ENCODE results near the gene NAALADL1. TPM values are rescaled to one million over a fixed set of nuclear protein-coding genes. Genes with fewer than 3 reads are reported as not detected.

The NAALADL1 gene
- total and polyA plus RNA-seq, 9 of the 15 experiments (the other 6 are each of a cell fraction or from before 2014, with no cell fraction given): 0.06 to 0.72 (median 0.22) TPM; not detected in 4

- no peak for TF ChIP-seq VEZF1 (CRISPR knock-in tag; IDR thresholded peaks at IDR 0.05)
- peak; percentile 88 for TF ChIP-seq BCOR (IDR thresholded peaks at IDR 0.05)
- no peak for TF ChIP-seq HEY1 (CRISPR knock-in tag; IDR thresholded peaks at IDR 0.05; ENCODE audit: borderline replicate concordance)
- TF ChIP-seq ZNF584 (CRISPR knock-in tag; IDR thresholded peaks at IDR 0.05; ENCODE audit: low read depth): 0 out of 2 replicates have a peak, but pooled peaks have one; percentile 6
- no peak for TF ChIP-seq ARID3B (CRISPR knock-in tag; IDR thresholded peaks at IDR 0.05; ENCODE audit: borderline replicate concordance)
- no peak for TF ChIP-seq ZNF668 (CRISPR knock-in tag; IDR thresholded peaks at IDR 0.05)
- no peak for TF ChIP-seq ZNF282 (CRISPR knock-in tag; IDR thresholded peaks at IDR 0.05)
- peak; percentile 90; the same call in 1 of the 2 replicates for TF ChIP-seq FOXK1 (CRISPR knock-in tag; IDR thresholded peaks at IDR 0.05; ENCODE audit: borderline replicate concordance)
- TF ChIP-seq ZNF121 (CRISPR knock-in tag; conservative IDR thresholded peaks at IDR 0.05): peak; percentile 100
- no peak for TF ChIP-seq ZNF274 (IDR thresholded peaks at IDR 0.05; ENCODE audit: borderline replicate concordance, low read depth, low read length)
- TF ChIP-seq LARP7 (IDR thresholded peaks at IDR 0.05): no peak
- no peak for TF ChIP-seq IRF2 (CRISPR knock-in tag; IDR thresholded peaks at IDR 0.05)
- TF ChIP-seq SP2 (IDR thresholded peaks at IDR 0.05; ENCODE audit: extremely low read depth, low read depth, low read length, poor library complexity, severe bottlenecking): no peak
- no peak for TF ChIP-seq ZNF740 (CRISPR knock-in tag; IDR thresholded peaks at IDR 0.05)
- TF ChIP-seq ZNF740 (tag; IDR thresholded peaks at IDR 0.05): no peak
- TF ChIP-seq MYBL2 (IDR thresholded peaks at IDR 0.05; ENCODE audit: low read depth): no peak
- no peak for TF ChIP-seq MYBL2 (CRISPR knock-in tag; IDR thresholded peaks at IDR 0.05; ENCODE audit: borderline replicate concordance)
- no peak for TF ChIP-seq ZNF696 (CRISPR knock-in tag; conservative IDR thresholded peaks at IDR 0.05)
- TF ChIP-seq ELF4 (CRISPR knock-in tag; IDR thresholded peaks at IDR 0.05): no peak
- no peak for TF ChIP-seq ETV1 (tag; conservative IDR thresholded peaks at IDR 0.05; ENCODE audit: low read depth)
- no peak for TF ChIP-seq SMAD3 (CRISPR knock-in tag; conservative IDR thresholded peaks at IDR 0.05)
- peak; percentile 68 for TF ChIP-seq RBM25 (IDR thresholded peaks at IDR 0.05; ENCODE audit: low read depth, low read length, severe bottlenecking)
- no peak for TF ChIP-seq TOE1 (IDR thresholded peaks at IDR 0.05; ENCODE audit: borderline replicate concordance)
- TF ChIP-seq TOE1 (CRISPR knock-in tag; IDR thresholded peaks at IDR 0.05; ENCODE audit: borderline replicate concordance, low read depth): no peak
- TF ChIP-seq ZNF146 (CRISPR knock-in tag; IDR thresholded peaks at IDR 0.05; ENCODE audit: unreplicated experiment): no peak
- no peak for TF ChIP-seq THAP7 (CRISPR knock-in tag; IDR thresholded peaks at IDR 0.05)
- TF ChIP-seq PTBP1 (IDR thresholded peaks at IDR 0.05; ENCODE audit: low read depth, low read length): 0 out of 2 replicates have a peak, but pooled peaks have one; percentile 49
Measured at GRCh38 chr11:65014726-65015227, 43.6 kb downstream of the NAALADL1 start (continued).

Data from K562 (cell line).